ENCODE results near the gene NOSTRIN.
"Not testable (repeated sequence)": the region's sequence is repeated elsewhere in the genome, so short reads cannot be mapped to it uniquely, and the experiment has no call there.

The NOSTRIN gene

GRCh38 chr2:168790226-168790902 lies 12.1 kb upstream of the NOSTRIN start:
- no peak for DNase-seq (ENCODE audit: low read depth in 2 of 2)

GRCh38 chr2:168791140-168791539 lies 11.3 kb upstream of the NOSTRIN start:
- DNase-seq (ENCODE audit: low read depth in 2 of 2), result not testable (repeated sequence)

GRCh38 chr2:168793596-168793995 lies 8.8 kb upstream of the NOSTRIN start:
- DNase-seq (ENCODE audit: low read depth in 2 of 2), result no peak

GRCh38 chr2:168794968-168795367 lies 7.5 kb upstream of the NOSTRIN start:
- no peak for DNase-seq (ENCODE audit: low read depth in 2 of 2)

GRCh38 chr2:168796090-168796577 lies 6.3 kb upstream of the NOSTRIN start:
- DNase-seq (ENCODE audit: low read depth in 2 of 2), result no peak

GRCh38 chr2:168796583-168797285 lies 5.7 kb upstream of the NOSTRIN start:
- no peak for DNase-seq (ENCODE audit: low read depth in 2 of 2)

GRCh38 chr2:168797286-168797655 lies 5.2 kb upstream of the NOSTRIN start:
- no peak for DNase-seq (ENCODE audit: low read depth in 2 of 2)

- no peak for DNase-seq (ENCODE audit: low read depth in 2 of 2)
These were observed 4.2 kb upstream of the NOSTRIN start for GRCh38 chr2:168798076-168798887.

- DNase-seq (ENCODE audit: low read depth in 2 of 2), result no peak
These were observed 3.5 kb upstream of the NOSTRIN start for GRCh38 chr2:168798888-168799410.

GRCh38 chr2:168801471-168801870 lies 966 bp upstream of the NOSTRIN start:
- no peak for DNase-seq (ENCODE audit: low read depth in 2 of 2)

GRCh38 chr2:168802859-168803725 lies 655 bp downstream of the NOSTRIN start:
- no peak for DNase-seq (ENCODE audit: low read depth in 2 of 2)

GRCh38 chr2:168804214-168804613 lies 1.8 kb downstream of the NOSTRIN start:
- no peak for DNase-seq (ENCODE audit: low read depth in 2 of 2)

- DNase-seq (ENCODE audit: low read depth in 2 of 2), result no peak
These were observed 3.2 kb downstream of the NOSTRIN start for GRCh38 chr2:168805615-168806014.

- no peak for DNase-seq (ENCODE audit: low read depth in 2 of 2)
These were observed 7.1 kb downstream of the NOSTRIN start for GRCh38 chr2:168809537-168809936.

GRCh38 chr2:168810235-168810634 lies 7.8 kb downstream of the NOSTRIN start:
- DNase-seq (ENCODE audit: low read depth in 2 of 2), result no peak

GRCh38 chr2:168811696-168812095 lies 9.3 kb downstream of the NOSTRIN start:
- no peak for DNase-seq (ENCODE audit: low read depth in 2 of 2)

- no peak for DNase-seq (ENCODE audit: low read depth in 2 of 2)
These were observed 11.6 kb downstream of the NOSTRIN start for GRCh38 chr2:168814046-168814445.

GRCh38 chr2:168814939-168815907 lies 12.8 kb downstream of the NOSTRIN start:
- DNase-seq (ENCODE audit: low read depth in 2 of 2), result no peak

- DNase-seq (ENCODE audit: low read depth in 2 of 2), result no peak
These were observed 13.9 kb downstream of the NOSTRIN start for GRCh38 chr2:168816369-168816768.

All from stimulated activated CD8-positive, alpha-beta memory T cell treated with anti-CD3 and anti-CD28 coated beads, Interleukin-7, amount 100 ng/mL, for 4 hours (primary cell).